ENCODE measurements around the gene WASF2. TPM values are rescaled to one million over a fixed set of nuclear protein-coding genes. Genes with fewer than 3 reads are reported as not detected.

The WASF2 gene
- total RNA-seq, 2 experiments from 2014 or later = 119 to 121 TPM

GRCh38 chr1:27439150-27439549, 50.8 kb downstream of the WASF2 start:
- Mint-ChIP-seq H3K4me3 (no peak overlapping the region), H3K27ac (peak overlapping the region; percentile 80)

GRCh38 chr1:27438621-27439061, 51.3 kb downstream of the WASF2 start:
- no peaks in the 10 kb centered on the region for H3K27me3 Mint-ChIP-seq
- peaks cover 48% of the 10 kb centered on the region for H3K4me1 ChIP-seq (ENCODE audit: insufficient read depth, low read length)
- H3K4me3 Mint-ChIP-seq = peak overlapping the region; percentile 40
- CTCF ChIA-PET = interaction anchor here (0.9 to 3.9 kb wide), 5 partner anchors 11 to 231 kb away, joined by 3 to 18 read pairs (median 5); no protein-coding TSS in a partner anchor
- TF ChIP-seq CTCF (IDR thresholded peaks at IDR 0.05) = no peak
- peak overlapping the region; percentile 80 for H3K27ac Mint-ChIP-seq
- no peak overlapping the region for H3K27ac ChIP-seq (ENCODE audit: low read depth in 1 of 2, low read length in 2 of 2)
- peaks cover 60% of the 10 kb centered on the region for H3K4me1 Mint-ChIP-seq (ENCODE audit: low read depth)
- H3K4me3 ChIP-seq (ENCODE audit: low read length) = no peak overlapping the region
- POLR2A ChIA-PET = interaction anchor here (0.7 to 1.5 kb wide), 5 partner anchors 15 to 132 kb away, joined by 3 to 4 read pairs (median 3); partner anchors contain the start of gene WASF2
- intact Hi-C loops (cut with DNase I, micrococcal nuclease) = loop anchor here (5.0 kb wide), 2 partner anchors 34 to 84 kb away; no protein-coding TSS in a partner anchor
- peaks cover 28% of the 10 kb centered on the region for H3K36me3 Mint-ChIP-seq (ENCODE audit: low read depth)
- no peaks in the 10 kb centered on the region for H3K9me3 Mint-ChIP-seq
- H3K36me3 ChIP-seq (ENCODE audit: insufficient read depth, low read length) = peaks cover 12% of the 10 kb centered on the region
- no peaks in the 10 kb centered on the region for H3K9me3 ChIP-seq (ENCODE audit: control insufficient read depth in 1 of 2, insufficient read depth in 1 of 2, low read length in 2 of 2)
- H3K27me3 ChIP-seq (ENCODE audit: control insufficient read depth in 1 of 2, insufficient read depth in 2 of 2, low read length in 2 of 2) = no peaks in the 10 kb centered on the region
- ATAC-seq (ENCODE audit: poor library complexity) (no peak), DNase-seq (peak in 3 of 14 experiments; percentile 24 to 35 (median 30))

More at GRCh38 chr1:27439150-27439549, 50.8 kb downstream of the WASF2 start:
- POLR2A ChIA-PET = interaction anchor here (0.8 to 1.5 kb wide), 4 partner anchors 15 to 131 kb away, joined by 3 to 4 read pairs (median 4); partner anchors contain the start of gene WASF2
- Histone ChIP-seq H3K4me3 (ENCODE audit: low read length) (no peak overlapping the region), H3K9me3 (ENCODE audit: control insufficient read depth in 1 of 2, insufficient read depth in 1 of 2, low read length in 2 of 2) (no peaks in the 10 kb centered on the region), H3K27ac (ENCODE audit: low read depth in 1 of 2, low read length in 2 of 2) (no peak overlapping the region), H3K27me3 (ENCODE audit: control insufficient read depth in 1 of 2, insufficient read depth in 2 of 2, low read length in 2 of 2) (no peaks in the 10 kb centered on the region), H3K4me1 (ENCODE audit: insufficient read depth, low read length) (peaks cover 47% of the 10 kb centered on the region), H3K36me3 (ENCODE audit: insufficient read depth, low read length) (peaks cover 12% of the 10 kb centered on the region)
- no peak for TF ChIP-seq CTCF (IDR thresholded peaks at IDR 0.05)
- H3K9me3 Mint-ChIP-seq = no peaks in the 10 kb centered on the region
- CTCF ChIA-PET = interaction anchor here (0.9 to 3.9 kb wide), 5 partner anchors 12 to 230 kb away, joined by 3 to 18 read pairs (median 5); no protein-coding TSS in a partner anchor
- DNase-seq (no peak), ATAC-seq (ENCODE audit: poor library complexity) (no peak)
- intact Hi-C loops (cut with DNase I, micrococcal nuclease) = loop anchor here (5.0 kb wide), 2 partner anchors 33 to 83 kb away; no protein-coding TSS in a partner anchor
- peaks cover 58% of the 10 kb centered on the region for H3K4me1 Mint-ChIP-seq (ENCODE audit: low read depth)
- H3K36me3 Mint-ChIP-seq (ENCODE audit: low read depth) = peaks cover 31% of the 10 kb centered on the region
- H3K27me3 Mint-ChIP-seq = no peaks in the 10 kb centered on the region

GRCh38 chr1:27436204-27437159, 53.5 kb downstream of the WASF2 start:
- H3K27me3 ChIP-seq (ENCODE audit: control insufficient read depth in 1 of 2, insufficient read depth in 2 of 2, low read length in 2 of 2) = no peaks in the 10 kb centered on the region
- intact Hi-C loops (cut with DNase I, micrococcal nuclease) = loop anchor here (5.0 kb wide), 2 partner anchors 36 to 86 kb away; no protein-coding TSS in a partner anchor
- Mint-ChIP-seq H3K4me1 (ENCODE audit: low read depth) (peaks cover 75% of the 10 kb centered on the region), H3K36me3 (ENCODE audit: low read depth) (peaks cover 28% of the 10 kb centered on the region), H3K9me3 (no peaks in the 10 kb centered on the region), H3K27ac (peak overlapping the region; percentile 80), H3K27me3 (no peaks in the 10 kb centered on the region), H3K4me3 (peak overlapping the region; percentile 73)
- TF ChIP-seq CTCF (IDR thresholded peaks at IDR 0.05) = no peak
- DNase-seq (peak in 4 of 14 experiments; percentile 34 to 78 (median 64)), ATAC-seq (ENCODE audit: poor library complexity) (peak; percentile 96)
- peaks cover 9% of the 10 kb centered on the region for H3K36me3 ChIP-seq (ENCODE audit: insufficient read depth, low read length)
- peaks cover 69% of the 10 kb centered on the region for H3K4me1 ChIP-seq (ENCODE audit: insufficient read depth, low read length)
- peak overlapping the region; percentile 54 to 65 for H3K27ac ChIP-seq (ENCODE audit: low read depth in 1 of 2, low read length in 2 of 2)
- ChIA-PET CTCF (interaction anchor here (0.6 to 3.9 kb wide), 6 partner anchors 9 to 391 kb away, joined by 3 to 18 read pairs (median 3); no protein-coding TSS in a partner anchor), POLR2A (interaction anchor here (0.7 to 3.2 kb wide), 16 partner anchors 9 to 165 kb away, joined by 3 to 23 read pairs (median 4); partner anchors contain the start of gene WASF2)
- peak overlapping the region; percentile 21 for H3K4me3 ChIP-seq (ENCODE audit: low read length)
- H3K9me3 ChIP-seq (ENCODE audit: control insufficient read depth in 1 of 2, insufficient read depth in 1 of 2, low read length in 2 of 2) = no peaks in the 10 kb centered on the region

Data from CD4-positive, alpha-beta T cell (primary cell).